Embryonic facial prominence (tissue), 1 donor: ENCODE results near the gene CNTFR.
"Not testable (repeated sequence)": the region's sequence is repeated elsewhere in the genome, so short reads cannot be mapped to it uniquely, and the experiment has no call there.

Source experiments
- DNase-seq: peaks from one replicate; pipeline ENCODE4 v3.0.0-alpha.2; 2016; ENCODE audit errors: extremely low spot score

CNTFR gene, protein sequence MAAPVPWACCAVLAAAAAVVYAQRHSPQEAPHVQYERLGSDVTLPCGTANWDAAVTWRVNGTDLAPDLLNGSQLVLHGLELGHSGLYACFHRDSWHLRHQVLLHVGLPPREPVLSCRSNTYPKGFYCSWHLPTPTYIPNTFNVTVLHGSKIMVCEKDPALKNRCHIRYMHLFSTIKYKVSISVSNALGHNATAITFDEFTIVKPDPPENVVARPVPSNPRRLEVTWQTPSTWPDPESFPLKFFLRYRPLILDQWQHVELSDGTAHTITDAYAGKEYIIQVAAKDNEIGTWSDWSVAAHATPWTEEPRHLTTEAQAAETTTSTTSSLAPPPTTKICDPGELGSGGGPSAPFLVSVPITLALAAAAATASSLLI

DNA sequence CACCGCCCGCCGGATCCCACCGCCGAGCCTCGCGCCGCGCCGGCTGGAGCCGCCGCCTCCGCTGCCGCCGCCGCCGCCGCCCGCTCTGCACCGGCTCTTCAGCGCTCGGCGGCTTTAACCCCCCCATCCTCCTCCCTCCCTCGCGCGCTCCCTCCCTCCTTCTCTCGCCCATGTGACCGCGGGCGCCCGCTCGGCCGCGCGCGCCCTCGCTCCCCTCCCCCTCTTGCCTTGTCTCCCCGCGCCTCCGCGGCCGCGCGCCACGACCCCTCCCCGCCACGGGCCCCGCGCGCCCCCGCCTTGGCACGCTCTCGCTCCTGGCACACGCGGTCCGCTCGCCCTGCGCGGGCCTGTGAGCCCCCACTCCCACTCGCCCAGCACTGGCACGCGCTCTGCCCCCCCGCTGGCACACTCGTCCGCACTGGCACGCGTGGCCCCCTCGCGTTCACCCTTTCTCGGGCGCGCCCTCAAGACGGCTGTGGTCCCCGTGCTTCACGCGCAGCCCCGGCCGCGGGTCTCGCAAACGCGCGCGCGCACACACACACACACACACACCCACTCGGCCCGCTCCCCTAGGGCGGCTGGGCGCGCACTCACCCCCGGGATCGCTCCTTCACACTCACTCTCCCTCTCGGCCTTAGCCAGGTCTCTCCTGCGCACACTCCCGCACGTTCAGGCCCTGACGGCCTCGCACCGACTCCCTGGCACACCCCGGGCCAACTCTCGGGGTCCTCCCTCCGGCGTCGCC is at the start of gene CNTFR:
Gene CNTFR (minus strand): TSS at position 89 of the 745 bp plus-strand sequence. CDS start 20,743 bp downstream, outside the sequence.
- DNase-seq, result peak; percentile 47

DNA sequence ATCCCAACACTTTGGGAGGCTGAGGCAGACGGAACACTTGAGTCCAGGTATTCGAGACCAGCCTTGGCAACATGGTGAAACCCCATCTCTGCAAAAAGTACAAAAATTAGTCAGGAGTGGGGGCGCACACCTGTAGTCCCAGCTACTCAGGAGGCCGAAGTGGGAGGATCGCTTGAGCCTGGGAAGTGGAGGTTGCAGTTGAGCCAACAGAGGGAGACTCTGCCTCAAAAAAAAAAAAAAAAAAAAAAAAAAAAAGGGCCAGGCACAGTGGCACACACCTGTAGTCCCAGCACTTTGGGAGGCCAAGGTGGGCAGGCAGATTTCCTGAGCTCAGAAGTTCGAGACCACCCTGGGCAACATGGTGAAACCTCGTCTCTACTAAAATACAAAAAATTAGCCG is 49.8 kb upstream of the CNTFR start:
- DNase-seq, result not testable (repeated sequence)

DNA sequence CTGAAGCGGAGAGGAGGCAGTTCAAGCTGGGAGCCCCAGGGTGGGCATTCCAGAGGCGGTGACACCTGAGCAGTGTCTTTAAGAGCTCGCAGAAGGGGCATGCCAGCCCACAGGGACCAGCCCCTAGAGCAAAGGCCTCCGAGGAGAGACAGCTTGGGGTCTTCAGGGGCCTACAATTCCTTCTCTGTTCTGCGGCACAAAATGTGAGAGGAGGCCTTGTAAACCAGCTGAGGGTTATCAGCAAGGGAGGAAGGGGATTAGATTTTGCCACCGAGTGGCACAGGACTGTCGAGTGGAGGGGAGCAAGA is 48.6 kb upstream of the CNTFR start:
- no peak for DNase-seq

GRCh38 chr9:34637356-34638137 is 48.0 kb upstream of the CNTFR start, which contains the start of gene SIGMAR1:
Gene SIGMAR1 (minus strand): TSS chr9:34637787. CDS start chr9:34637697, 90 bp downstream.
- peak; percentile 79 for DNase-seq

- no peak for DNase-seq
Observed at GRCh38 chr9:34636791-34637355, 47.3 kb upstream of the CNTFR start.

GRCh38 chr9:34635556-34635955 is 46.0 kb upstream of the CNTFR start:
- no peak for DNase-seq

DNA sequence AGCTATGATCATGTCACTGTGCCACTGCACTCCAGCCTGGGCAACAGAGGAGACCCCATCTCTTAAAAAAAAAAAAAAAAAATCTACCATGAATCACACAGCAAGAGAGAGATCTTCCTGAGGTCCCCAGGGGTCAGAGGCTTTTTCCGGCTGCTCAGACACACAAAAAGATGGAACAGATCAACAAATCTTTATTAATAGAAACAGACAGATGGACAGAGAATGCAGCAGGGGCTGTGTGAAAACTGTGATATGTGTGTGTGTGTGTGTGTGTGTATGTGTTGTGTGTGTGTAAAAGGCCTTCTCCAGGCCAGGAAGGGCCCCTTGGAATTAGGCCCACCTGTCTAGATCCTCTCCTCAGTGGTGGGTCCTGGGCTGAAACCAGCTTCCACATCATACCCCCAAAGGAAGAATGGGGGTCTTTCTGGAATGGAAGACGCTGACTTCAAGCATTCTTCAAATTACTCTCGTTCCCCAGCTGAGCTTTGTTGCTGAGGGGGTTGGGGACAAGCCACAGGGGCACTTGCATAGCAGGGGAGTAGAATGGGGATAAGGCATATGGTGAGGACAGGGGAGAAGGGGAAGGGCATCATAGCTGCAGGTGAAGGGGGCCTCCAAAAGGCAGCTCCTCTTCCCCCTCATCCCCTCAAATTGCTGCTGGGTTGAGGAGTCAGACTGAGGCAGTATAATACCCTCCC is 45.2 kb upstream of the CNTFR start:
- no peak for DNase-seq

- DNase-seq, result no peak
Observed at GRCh38 chr9:34633851-34634550, 44.5 kb upstream of the CNTFR start.

DNA sequence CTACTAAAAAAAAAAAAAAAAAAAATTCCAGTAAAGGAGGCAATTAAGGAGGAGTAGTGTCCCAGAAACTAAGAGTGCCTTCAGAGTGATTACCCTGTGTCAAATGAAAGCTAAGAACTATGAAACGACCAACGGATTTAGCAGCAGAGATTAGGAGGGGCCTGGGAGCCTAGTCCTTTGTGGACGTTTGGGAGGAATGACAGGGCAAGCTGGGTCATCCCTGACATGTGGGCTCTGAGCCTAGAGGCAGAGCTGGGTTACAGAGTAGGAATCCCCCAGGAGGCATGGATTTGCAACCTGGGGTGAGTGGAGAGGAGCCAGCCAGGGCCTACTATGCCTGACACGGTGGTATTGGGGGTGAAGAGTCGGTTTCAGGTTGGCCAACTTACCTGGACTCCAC is 43.6 kb upstream of the CNTFR start:
- no peak for DNase-seq

GRCh38 chr9:34630402-34631154 is 41.1 kb upstream of the CNTFR start:
- no peak for DNase-seq

GRCh38 chr9:34629491-34629808 is 39.9 kb upstream of the CNTFR start:
- DNase-seq, result no peak

DNA sequence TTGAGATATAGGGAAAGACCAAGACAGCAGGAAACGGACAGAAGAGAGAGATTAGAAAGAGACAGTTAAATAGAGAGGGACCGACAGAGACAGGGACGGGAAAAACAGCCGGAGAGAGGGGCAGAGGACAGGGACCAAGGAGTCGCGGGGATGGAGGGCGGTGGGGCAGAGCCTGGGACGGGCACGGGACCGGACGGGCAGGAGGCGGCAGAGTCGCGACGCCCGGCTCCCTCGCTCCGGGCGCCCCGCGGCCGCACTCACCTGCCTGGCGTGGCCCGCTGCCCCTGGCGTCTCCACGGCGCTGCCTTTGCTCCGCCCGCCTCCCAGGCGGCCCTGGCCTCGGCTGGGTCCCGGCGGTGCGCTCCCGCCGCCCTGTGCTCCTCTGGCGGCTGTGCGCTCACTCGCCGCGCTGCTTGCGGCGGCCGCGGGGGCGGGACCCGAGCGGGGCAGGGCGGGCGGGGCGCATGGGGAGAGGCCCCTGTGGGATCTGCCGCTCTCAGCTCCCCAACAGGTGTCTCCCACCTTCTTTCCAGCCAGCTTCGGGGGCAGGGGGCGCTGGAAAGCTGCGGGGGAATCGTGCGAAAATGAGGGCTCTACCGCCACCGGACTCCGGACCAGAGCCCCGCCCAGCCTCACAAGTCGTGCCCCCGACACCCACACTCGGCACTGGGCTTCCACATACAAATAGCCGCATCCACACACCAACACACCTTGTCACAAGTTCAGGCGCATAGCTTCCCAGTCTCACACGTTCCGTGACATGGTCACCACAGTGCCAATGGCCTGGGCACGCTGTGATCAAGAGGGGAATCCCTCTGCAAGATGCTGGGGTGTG is 39.3 kb upstream of the CNTFR start, which contains the start of gene ARID3C:
Gene ARID3C (minus strand): TSS at position 411 of the 835 bp plus-strand sequence. CDS start 1,052 bp downstream, outside the sequence.
- no peak for DNase-seq

GRCh38 chr9:34627716-34628655 is 38.5 kb upstream of the CNTFR start:
- DNase-seq, result no peak

- DNase-seq, result no peak
Observed at GRCh38 chr9:34625186-34625486, 35.6 kb upstream of the CNTFR start.

- no peak for DNase-seq
Observed at GRCh38 chr9:34624475-34625185, 35.1 kb upstream of the CNTFR start.

DNA sequence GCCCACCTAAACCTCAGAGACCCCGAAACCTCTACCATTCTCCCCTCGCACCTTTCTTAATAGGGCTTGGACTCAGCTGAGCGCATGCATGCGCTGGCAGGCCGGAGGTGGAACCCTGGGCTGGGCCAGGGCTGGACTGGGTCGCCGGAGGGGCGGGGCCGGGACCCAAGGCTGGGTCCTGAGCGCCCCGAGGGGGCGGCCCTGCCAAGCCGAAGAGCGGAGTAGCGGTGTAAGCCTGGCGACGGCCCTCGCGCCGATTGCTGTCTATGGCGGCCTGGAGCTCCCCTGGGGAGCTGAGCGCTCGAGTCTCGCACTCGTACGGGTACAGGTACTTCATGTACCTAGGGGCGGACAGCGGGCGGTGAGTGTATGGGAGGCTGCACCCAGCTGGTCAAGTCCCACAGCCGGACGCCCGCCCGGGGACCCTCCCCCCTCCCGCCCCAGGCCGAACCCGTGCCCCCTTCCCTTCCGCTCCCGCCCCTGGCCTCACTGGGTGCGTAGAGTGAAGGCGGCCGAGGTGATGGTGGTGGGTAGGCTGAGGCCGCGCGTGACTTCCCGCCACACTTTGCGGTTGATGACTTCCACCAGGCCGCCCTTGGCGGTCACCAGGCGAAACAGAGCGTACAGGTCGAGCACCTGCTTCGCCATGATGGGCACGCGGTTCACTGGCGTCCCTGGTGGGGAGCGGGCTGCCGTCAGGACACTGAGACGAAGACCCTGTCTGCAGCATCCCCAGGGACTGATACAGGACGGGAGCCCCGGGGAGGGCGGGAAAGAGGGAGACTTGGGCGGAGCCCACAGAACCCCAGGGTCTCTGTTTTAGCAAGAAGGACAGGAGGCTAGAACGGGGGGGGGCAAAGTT is 34.1 kb upstream of the CNTFR start:
- DNase-seq, result no peak
